ENCODE results near the gene PLPPR3.

PLPPR3 gene

DNA sequence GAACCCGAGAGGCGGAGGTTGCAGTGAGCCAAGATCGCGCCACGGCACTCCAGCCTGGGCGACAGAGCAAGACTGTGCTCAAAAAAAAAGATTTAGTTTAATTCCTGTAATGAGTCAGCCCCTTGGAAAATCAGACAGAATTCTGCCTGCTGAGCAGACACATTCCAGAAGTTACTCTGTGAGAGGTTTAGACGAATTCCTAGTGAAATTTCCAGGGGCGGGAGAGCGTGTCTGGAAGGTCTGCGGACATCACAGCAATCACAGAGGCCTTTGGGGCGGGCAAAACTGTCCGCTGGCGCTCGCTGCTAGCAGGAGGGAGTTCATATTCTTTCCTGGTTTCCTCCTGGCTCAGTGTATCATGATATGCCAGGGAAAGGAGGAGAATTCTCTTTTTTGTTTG is 53.3 kb downstream of the PLPPR3 start:
- H3K9me3 ChIP-seq (ENCODE audit: control insufficient read depth, low read length): no peaks in the 10 kb centered on the region
- no peaks in the 10 kb centered on the region for H3K36me3 ChIP-seq (ENCODE audit: control insufficient read depth, insufficient read depth, low read length, severe bottlenecking)
- no peaks in the 10 kb centered on the region for H3K27me3 ChIP-seq (replicated peaks; ENCODE audit: control insufficient read depth, insufficient read depth, low read length)
- peaks cover 7% of the 10 kb centered on the region for H3K4me1 ChIP-seq (ENCODE audit: control insufficient read depth, insufficient read depth, low read length)
- DNase-seq (ENCODE audit: low read depth): peak; percentile 94
- H3K9ac ChIP-seq (ENCODE audit: low read length): peak overlapping the region; percentile 70
- H3K4me3 ChIP-seq (ENCODE audit: low read length): no peak overlapping the region

DNA sequence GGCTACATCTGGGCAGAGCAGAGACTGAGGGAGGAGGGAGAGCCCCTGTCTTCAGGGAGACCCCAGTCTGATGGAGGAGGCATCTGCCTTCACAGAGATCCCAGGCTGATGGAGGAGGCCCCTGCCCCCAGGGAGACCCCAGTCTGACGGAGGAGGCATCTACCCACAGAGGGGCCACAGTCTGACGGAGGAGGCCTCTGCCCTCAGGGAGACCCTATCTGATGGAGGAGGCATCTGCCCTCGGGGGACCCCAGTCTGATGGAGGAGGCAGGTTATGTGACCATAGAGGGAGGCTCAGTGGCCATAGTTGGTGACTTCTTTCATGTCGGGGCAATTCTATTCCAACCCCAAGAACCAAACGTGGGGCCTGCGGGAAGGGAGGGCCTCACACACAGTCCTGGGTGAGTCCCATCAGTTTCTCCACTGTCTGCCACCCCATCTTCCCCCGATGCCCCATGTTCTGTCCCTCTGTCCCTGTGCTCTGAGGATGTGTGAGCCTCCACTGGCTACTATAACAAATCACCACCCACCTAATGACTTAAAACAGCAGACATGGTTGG is 56.5 kb downstream of the PLPPR3 start:
- H3K9ac ChIP-seq (ENCODE audit: low read length): no peak overlapping the region
- H3K9me3 ChIP-seq (ENCODE audit: control insufficient read depth, low read length): no peaks in the 10 kb centered on the region
- H3K4me1 ChIP-seq (ENCODE audit: control insufficient read depth, insufficient read depth, low read length): peaks cover 7% of the 10 kb centered on the region
- H3K36me3 ChIP-seq (ENCODE audit: control insufficient read depth, insufficient read depth, low read length, severe bottlenecking): no peaks in the 10 kb centered on the region
- H3K4me3 ChIP-seq (ENCODE audit: low read length): no peak overlapping the region
- no peak for DNase-seq (ENCODE audit: low read depth)
- H3K27me3 ChIP-seq (replicated peaks; ENCODE audit: control insufficient read depth, insufficient read depth, low read length): no peaks in the 10 kb centered on the region

DNA sequence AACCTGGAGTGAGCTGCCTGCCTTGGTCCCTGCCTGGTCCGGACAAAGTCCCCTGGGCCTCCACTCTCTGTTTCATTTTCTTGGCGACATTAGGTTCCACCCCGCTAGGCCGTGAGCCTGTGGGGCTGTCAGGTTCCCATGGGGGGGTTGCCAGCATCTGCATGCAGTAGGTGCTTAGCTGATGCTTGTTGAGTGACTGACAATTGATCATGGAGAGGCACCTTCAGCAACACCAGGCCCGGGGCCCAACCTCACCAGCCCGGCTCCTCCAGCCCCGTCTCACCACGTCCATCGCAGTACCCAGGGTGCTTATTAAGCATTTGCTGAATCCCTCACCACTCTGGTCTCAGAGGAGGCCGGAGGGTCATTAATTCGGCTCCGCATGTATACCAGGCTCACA is 57.5 kb downstream of the PLPPR3 start:
- no peak for DNase-seq (ENCODE audit: low read depth)
- no peak overlapping the region for H3K4me3 ChIP-seq (ENCODE audit: low read length)
- H3K27me3 ChIP-seq (replicated peaks; ENCODE audit: control insufficient read depth, insufficient read depth, low read length): no peaks in the 10 kb centered on the region
- H3K9ac ChIP-seq (ENCODE audit: low read length): no peak overlapping the region
- no peaks in the 10 kb centered on the region for H3K36me3 ChIP-seq (ENCODE audit: control insufficient read depth, insufficient read depth, low read length, severe bottlenecking)
- peaks cover 7% of the 10 kb centered on the region for H3K4me1 ChIP-seq (ENCODE audit: control insufficient read depth, insufficient read depth, low read length)
- no peaks in the 10 kb centered on the region for H3K9me3 ChIP-seq (ENCODE audit: control insufficient read depth, low read length)

DNA sequence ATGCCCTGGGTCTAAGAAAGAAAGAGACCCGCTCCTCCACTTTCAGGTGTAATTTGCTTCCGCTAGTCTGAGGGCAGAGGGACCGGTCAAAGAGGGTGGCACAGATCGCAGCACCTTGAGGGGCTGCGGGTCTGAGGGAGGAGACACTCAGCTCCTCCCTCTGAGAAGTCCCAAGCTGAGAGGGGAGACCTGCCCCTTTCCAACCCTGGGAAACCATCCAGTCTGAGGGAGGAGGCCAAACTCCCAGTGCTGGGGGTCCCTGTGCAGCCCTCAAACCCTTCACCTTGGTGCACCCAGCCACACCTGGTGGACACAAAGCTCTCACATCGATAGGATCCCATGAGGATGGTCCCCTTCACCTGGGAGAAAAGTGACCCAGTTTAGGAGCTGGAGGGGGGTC is 57.9 kb downstream of the PLPPR3 start:
- no peaks in the 10 kb centered on the region for H3K36me3 ChIP-seq (ENCODE audit: control insufficient read depth, insufficient read depth, low read length, severe bottlenecking)
- no peak for DNase-seq (ENCODE audit: low read depth)

DNA sequence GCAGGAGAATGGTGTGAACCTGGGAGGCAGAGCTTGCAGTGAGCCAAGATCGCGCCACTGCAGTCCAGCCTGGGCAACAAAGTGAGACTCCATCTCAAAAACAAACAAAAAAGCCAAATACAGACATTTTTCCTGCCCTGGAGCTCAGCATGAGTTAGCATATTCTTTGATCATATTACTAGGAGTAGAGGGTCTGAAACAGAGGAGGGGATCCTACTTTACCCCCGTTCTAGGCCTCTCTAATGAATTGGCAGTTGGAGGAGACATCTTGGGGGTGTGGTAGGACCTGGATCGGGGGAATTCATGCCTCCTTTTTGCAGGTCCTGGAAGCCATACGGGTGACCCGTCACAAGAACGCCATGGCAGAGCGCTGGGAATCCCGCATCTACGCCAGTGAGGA is 58.6 kb downstream of the PLPPR3 start:
- Histone ChIP-seq H3K36me3 (ENCODE audit: control insufficient read depth, insufficient read depth, low read length, severe bottlenecking) (no peaks in the 10 kb centered on the region), H3K9me3 (ENCODE audit: control insufficient read depth, low read length) (peaks cover 4% of the 10 kb centered on the region), H3K4me1 (ENCODE audit: control insufficient read depth, insufficient read depth, low read length) (no peaks in the 10 kb centered on the region), H3K4me3 (ENCODE audit: low read length) (no peak overlapping the region), H3K27me3 (replicated peaks; ENCODE audit: control insufficient read depth, insufficient read depth, low read length) (no peaks in the 10 kb centered on the region), H3K9ac (ENCODE audit: low read length) (no peak overlapping the region)
- no peak for DNase-seq (ENCODE audit: low read depth)

More for the DNA sequence above, 57.9 kb downstream of the PLPPR3 start:
- Histone ChIP-seq H3K9ac (ENCODE audit: low read length) (no peak overlapping the region), H3K4me1 (ENCODE audit: control insufficient read depth, insufficient read depth, low read length) (peaks cover 5% of the 10 kb centered on the region), H3K4me3 (ENCODE audit: low read length) (no peak overlapping the region), H3K9me3 (ENCODE audit: control insufficient read depth, low read length) (no peaks in the 10 kb centered on the region), H3K27me3 (replicated peaks; ENCODE audit: control insufficient read depth, insufficient read depth, low read length) (no peaks in the 10 kb centered on the region)

All from adipocyte (in vitro differentiated cells).